ENCODE results near the gene PUM2. TPM values are rescaled to one million over a fixed set of nuclear protein-coding genes. Genes with fewer than 3 reads are reported as not detected.

Gene PUM2
- total and polyA plus RNA-seq, 2 of the 13 experiments (the other 11 are each of a cell fraction or from before 2014, with no cell fraction given): 69.6 to 69.8 TPM

DNA sequence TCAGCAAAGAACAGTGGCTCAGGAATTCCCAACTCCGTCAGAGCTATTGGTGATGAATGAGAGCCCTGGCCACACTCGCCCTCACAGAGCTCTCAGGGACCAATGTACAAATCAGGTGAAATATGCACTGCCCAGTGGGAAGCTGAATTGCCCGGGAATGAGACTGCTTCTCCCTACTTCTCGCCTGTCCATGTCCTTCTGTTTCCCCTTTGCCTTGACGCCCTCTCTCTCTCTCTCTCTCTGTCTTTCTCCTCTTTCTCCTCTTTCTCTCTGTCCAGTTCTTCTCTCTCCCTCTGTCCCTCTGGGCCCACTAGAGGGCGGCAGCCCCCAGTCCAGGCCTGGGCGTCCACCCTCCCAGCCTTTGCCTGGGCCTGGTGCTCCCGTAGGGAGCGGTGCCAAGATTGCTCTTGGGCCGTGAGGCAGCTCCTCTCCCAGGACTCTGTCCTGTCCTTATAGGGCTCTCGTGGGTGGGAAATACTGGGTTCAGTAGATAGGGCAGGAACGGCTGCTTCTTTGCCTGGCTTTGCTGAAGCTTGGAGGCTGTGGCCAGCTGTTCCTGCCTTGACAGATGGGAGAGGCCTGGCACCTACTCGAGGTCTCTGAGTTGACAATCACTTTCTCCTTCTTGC, 28.4 kb upstream of the PUM2 start (continued):
- peak; percentile 77; the same call in 1 of the 2 replicates for TF ChIP-seq NFKB2 (CRISPR knock-in tag; IDR thresholded peaks at IDR 0.05; ENCODE audit: borderline replicate concordance)
- no peak for TF ChIP-seq SKI (IDR thresholded peaks at IDR 0.05; ENCODE audit: partially characterized antibody)
- TF ChIP-seq MIXL1 (CRISPR knock-in tag; IDR thresholded peaks at IDR 0.05): 0 out of 2 replicates have a peak, but pooled peaks have one; percentile 36
- TF ChIP-seq FOXP1 (IDR thresholded peaks at IDR 0.05): no peak
- TF ChIP-seq FOXP1 (CRISPR knock-in tag; IDR thresholded peaks at IDR 0.05): no peak
- TF ChIP-seq, protein P1, sequence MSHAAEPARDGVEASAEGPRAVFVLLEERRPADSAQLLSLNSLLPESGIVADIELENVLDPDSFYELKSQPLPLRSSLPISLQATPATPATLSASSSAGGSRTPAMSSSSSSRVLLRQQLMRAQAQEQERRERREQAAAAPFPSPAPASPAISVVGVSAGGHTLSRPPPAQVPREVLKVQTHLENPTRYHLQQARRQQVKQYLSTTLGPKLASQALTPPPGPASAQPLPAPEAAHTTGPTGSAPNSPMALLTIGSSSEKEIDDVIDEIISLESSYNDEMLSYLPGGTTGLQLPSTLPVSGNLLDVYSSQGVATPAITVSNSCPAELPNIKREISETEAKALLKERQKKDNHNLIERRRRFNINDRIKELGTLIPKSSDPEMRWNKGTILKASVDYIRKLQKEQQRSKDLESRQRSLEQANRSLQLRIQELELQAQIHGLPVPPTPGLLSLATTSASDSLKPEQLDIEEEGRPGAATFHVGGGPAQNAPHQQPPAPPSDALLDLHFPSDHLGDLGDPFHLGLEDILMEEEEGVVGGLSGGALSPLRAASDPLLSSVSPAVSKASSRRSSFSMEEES (CRISPR knock-in tag; IDR thresholded peaks at IDR 0.05): peak; percentile 22; the same call in 1 of the 2 replicates
- TF ChIP-seq, protein P2, sequence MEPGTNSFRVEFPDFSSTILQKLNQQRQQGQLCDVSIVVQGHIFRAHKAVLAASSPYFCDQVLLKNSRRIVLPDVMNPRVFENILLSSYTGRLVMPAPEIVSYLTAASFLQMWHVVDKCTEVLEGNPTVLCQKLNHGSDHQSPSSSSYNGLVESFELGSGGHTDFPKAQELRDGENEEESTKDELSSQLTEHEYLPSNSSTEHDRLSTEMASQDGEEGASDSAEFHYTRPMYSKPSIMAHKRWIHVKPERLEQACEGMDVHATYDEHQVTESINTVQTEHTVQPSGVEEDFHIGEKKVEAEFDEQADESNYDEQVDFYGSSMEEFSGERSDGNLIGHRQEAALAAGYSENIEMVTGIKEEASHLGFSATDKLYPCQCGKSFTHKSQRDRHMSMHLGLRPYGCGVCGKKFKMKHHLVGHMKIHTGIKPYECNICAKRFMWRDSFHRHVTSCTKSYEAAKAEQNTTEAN (CRISPR knock-in tag; conservative IDR thresholded peaks at IDR 0.05): no peak
- no peak for TF ChIP-seq ZNF367 (CRISPR knock-in tag; IDR thresholded peaks at IDR 0.05; ENCODE audit: borderline replicate concordance)
- TF ChIP-seq SMAD1 (CRISPR knock-in tag; IDR thresholded peaks at IDR 0.05; ENCODE audit: borderline replicate concordance, low read depth): 0 out of 2 replicates have a peak, but pooled peaks have one; percentile 40
- peak; percentile 75 for TF ChIP-seq BORCS8-MEF2B (CRISPR knock-in tag; IDR thresholded peaks at IDR 0.05)
- TF ChIP-seq NFKBIZ (CRISPR knock-in tag; IDR thresholded peaks at IDR 0.05): peak; percentile 34; the same call in 1 of the 2 replicates
- 0 out of 2 replicates have a peak, but pooled peaks have one; percentile 61 for TF ChIP-seq ZNF878 (CRISPR knock-in tag; IDR thresholded peaks at IDR 0.05)
- no peak for TF ChIP-seq ZNF703 (CRISPR knock-in tag; IDR thresholded peaks at IDR 0.05; ENCODE audit: borderline replicate concordance)
- no peak for TF ChIP-seq ZNF660 (CRISPR knock-in tag; IDR thresholded peaks at IDR 0.05; ENCODE audit: borderline replicate concordance, low read depth)
- TF ChIP-seq, protein P3, sequence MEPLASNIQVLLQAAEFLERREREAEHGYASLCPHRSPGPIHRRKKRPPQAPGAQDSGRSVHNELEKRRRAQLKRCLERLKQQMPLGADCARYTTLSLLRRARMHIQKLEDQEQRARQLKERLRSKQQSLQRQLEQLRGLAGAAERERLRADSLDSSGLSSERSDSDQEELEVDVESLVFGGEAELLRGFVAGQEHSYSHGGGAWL (CRISPR knock-in tag; IDR thresholded peaks at IDR 0.05): peak; percentile 80; the same call in 1 of the 2 replicates
- TF ChIP-seq TP53 (CRISPR knock-in tag; conservative IDR thresholded peaks at IDR 0.05): no peak
- TF ChIP-seq NCOA2 (CRISPR knock-in tag; IDR thresholded peaks at IDR 0.05): no peak
- TF ChIP-seq ATM (IDR thresholded peaks at IDR 0.05; ENCODE audit: borderline replicate concordance): no peak
- no peak for TF ChIP-seq DNMT3B (CRISPR knock-in tag; conservative IDR thresholded peaks at IDR 0.05)
- no peak for TF ChIP-seq HHEX (CRISPR knock-in tag; IDR thresholded peaks at IDR 0.05)
- no peak for TF ChIP-seq ZNF850 (CRISPR knock-in tag; conservative IDR thresholded peaks at IDR 0.05)
- peak; percentile 81; the same call in 1 of the 2 replicates for TF ChIP-seq REPIN1 (CRISPR knock-in tag; IDR thresholded peaks at IDR 0.05; ENCODE audit: borderline replicate concordance, low read depth)
- TF ChIP-seq ZNF790 (CRISPR knock-in tag; IDR thresholded peaks at IDR 0.05; ENCODE audit: borderline replicate concordance): no peak
- no peak for TF ChIP-seq GZF1 (CRISPR knock-in tag; IDR thresholded peaks at IDR 0.05)
- no peak for TF ChIP-seq LCORL (IDR thresholded peaks at IDR 0.05)
- peak; percentile 63; the same call in 1 of the 2 replicates for TF ChIP-seq LCORL (CRISPR knock-in tag; IDR thresholded peaks at IDR 0.05)
- no peak for TF ChIP-seq TSC22D2 (CRISPR knock-in tag; IDR thresholded peaks at IDR 0.05; ENCODE audit: borderline replicate concordance)
- 0 out of 2 replicates have a peak, but pooled peaks have one; percentile 18 for TF ChIP-seq ZNF205 (CRISPR knock-in tag; IDR thresholded peaks at IDR 0.05)
- TF ChIP-seq, protein P4, sequence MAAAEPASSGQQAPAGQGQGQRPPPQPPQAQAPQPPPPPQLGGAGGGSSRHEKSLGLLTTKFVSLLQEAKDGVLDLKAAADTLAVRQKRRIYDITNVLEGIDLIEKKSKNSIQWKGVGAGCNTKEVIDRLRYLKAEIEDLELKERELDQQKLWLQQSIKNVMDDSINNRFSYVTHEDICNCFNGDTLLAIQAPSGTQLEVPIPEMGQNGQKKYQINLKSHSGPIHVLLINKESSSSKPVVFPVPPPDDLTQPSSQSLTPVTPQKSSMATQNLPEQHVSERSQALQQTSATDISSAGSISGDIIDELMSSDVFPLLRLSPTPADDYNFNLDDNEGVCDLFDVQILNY (CRISPR knock-in tag; conservative IDR thresholded peaks at IDR 0.05): no peak
- no peak for TF ChIP-seq BRD4 (CRISPR knock-in tag; IDR thresholded peaks at IDR 0.05)
